Gastroesophageal sphincter (tissue), 4 donors: Measurements from ENCODE around the gene AR. TPM values are rescaled to one million over a fixed set of nuclear protein-coding genes. Genes with fewer than 3 reads are reported as not detected.

Experiments
- ATAC-seq: fragments of 150-250 bp; one replicate; pipeline ENCODE4 v1.9.1; 2016; ENCODE audit warnings: mild to moderate bottlenecking, moderate library complexity
- H3K27ac ChIP-seq, 4 donors: fragments of 200-600 bp; sonication (generic) in 3 of 4; 1 replicate in 3 of 4; 2 replicates in 1 of 4; pipeline ENCODE4 v1.5.1; 2016 to 2019
- H3K27me3 ChIP-seq: fragments of 200-600 bp; sonication (generic); one replicate; pipeline ENCODE4 v1.5.1; 2019
- H3K36me3 ChIP-seq, 2 donors: fragments of 200-600 bp; sonication (generic); one replicate each; pipeline ENCODE4 v1.5.1; 2019; ENCODE audit warnings: control low read depth in 1 of 2
- H3K4me1 ChIP-seq, 3 donors: fragments of 200-600 bp; sonication (generic); 1 replicate in 2 of 3; 2 replicates in 1 of 3; pipeline ENCODE4 v1.5.1; 2016 to 2019; ENCODE audit warnings: control low read depth in 2 of 3
- H3K4me3 ChIP-seq, 2 donors: fragments of 200-600 bp; sonication (generic); one replicate each; pipeline ENCODE4 v1.5.1; 2019; ENCODE audit warnings: mild to moderate bottlenecking in 1 of 2, moderate library complexity in 1 of 2
- H3K9me3 ChIP-seq, 3 donors: fragments of 200-600 bp; sonication (generic); one replicate each; pipeline ENCODE4 v1.5.1; 2017 to 2019; ENCODE audit warnings: control low read depth in 2 of 3
- EP300 ChIP-seq: sonication (generic); formaldehyde crosslinking; IDR thresholded peaks from one replicate; pipeline ENCODE4 v1.6.1; 2017; ENCODE audit warnings: antibody characterized with exemption, mild to moderate bottlenecking
- POLR2A ChIP-seq, 2 donors: fragments of 450-650 bp; IDR thresholded peaks; one replicate each; pipeline ENCODE4 v1.6.1; 2017; ENCODE audit warnings: antibody characterized with exemption in 2 of 2, mild to moderate bottlenecking in 2 of 2, moderate library complexity in 1 of 2
- POLR2AphosphoS5 ChIP-seq: sonication (generic); formaldehyde crosslinking; IDR thresholded peaks from one replicate; pipeline ENCODE4 v1.6.1; 2017; ENCODE audit warnings: antibody characterized with exemption
- WGBS, 2 donors: methylation state at CpG; one replicate each; pipeline ENCODE4 v1.1.5; 2018; ENCODE audit warnings: low coverage in 1 of 2; 5-methylcytosine and 5-hydroxymethylcytosine counted together
- total RNA-seq, 4 donors: library from RNA; depleted of rRNA; stranded (reverse); fragments of >200 nt; gene quantifications; one replicate each; pipeline ENCODE4 v1.1.0, GENCODE V29; 2016
- TF ChIP-seq, protein P1 (sequence below), 4 experiments: fragments of 200-600 bp in 2 of 4; fragments of 450-650 bp in 2 of 4; sonication (generic) in 1 of 4; IDR thresholded peaks; one replicate each; pipeline ENCODE4 v1.5.1; 2017 to 2019; ENCODE audit warnings: antibody characterized with exemption in 4 of 4, mild to moderate bottlenecking in 2 of 4, moderate library complexity in 2 of 4

AR gene
- total RNA-seq, 4 donors from 2014 or later = 2.9 to 9.8 (median 6.3) TPM

DNA sequence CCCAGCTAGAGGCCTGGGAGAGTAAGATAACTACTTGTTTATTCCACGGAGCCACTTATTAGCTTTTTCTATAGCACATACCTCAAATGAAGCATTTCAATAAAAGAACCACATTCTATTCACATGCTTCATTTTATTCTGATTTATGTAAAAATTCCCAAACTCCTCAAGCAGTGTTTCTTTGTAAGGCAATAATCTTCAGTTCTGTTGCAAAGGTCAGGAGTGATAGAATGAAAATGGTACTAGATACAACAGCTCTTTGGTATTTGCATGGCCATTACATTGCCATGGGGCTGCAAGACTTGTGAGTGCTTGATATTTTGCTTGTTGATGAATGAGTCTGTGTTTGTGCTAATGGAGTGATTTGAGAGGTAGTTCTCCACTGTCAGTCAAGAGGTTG, 39.4 kb downstream of the AR start:
- Histone ChIP-seq H3K27ac (no peak overlapping the region), H3K4me3 (no peak overlapping the region), H3K9me3 (no peaks in the 10 kb centered on the region), H3K27me3 (no peaks in the 10 kb centered on the region), H3K4me1 (no peaks in the 10 kb centered on the region), H3K36me3 (no peaks in the 10 kb centered on the region)
- WGBS, 2 donors = 57 to 86% methylated on average over 1 of the region's 1 CpG
- ATAC-seq = no peak
- TF ChIP-seq, protein P1, sequence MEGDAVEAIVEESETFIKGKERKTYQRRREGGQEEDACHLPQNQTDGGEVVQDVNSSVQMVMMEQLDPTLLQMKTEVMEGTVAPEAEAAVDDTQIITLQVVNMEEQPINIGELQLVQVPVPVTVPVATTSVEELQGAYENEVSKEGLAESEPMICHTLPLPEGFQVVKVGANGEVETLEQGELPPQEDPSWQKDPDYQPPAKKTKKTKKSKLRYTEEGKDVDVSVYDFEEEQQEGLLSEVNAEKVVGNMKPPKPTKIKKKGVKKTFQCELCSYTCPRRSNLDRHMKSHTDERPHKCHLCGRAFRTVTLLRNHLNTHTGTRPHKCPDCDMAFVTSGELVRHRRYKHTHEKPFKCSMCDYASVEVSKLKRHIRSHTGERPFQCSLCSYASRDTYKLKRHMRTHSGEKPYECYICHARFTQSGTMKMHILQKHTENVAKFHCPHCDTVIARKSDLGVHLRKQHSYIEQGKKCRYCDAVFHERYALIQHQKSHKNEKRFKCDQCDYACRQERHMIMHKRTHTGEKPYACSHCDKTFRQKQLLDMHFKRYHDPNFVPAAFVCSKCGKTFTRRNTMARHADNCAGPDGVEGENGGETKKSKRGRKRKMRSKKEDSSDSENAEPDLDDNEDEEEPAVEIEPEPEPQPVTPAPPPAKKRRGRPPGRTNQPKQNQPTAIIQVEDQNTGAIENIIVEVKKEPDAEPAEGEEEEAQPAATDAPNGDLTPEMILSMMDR (IDR thresholded peaks at IDR 0.05) = no peak
- no peak for TF ChIP-seq POLR2AphosphoS5
- TF ChIP-seq EP300 = no peak
- TF ChIP-seq POLR2A (IDR thresholded peaks at IDR 0.05) = no peak

- Histone ChIP-seq H3K9me3 (no peaks in the 10 kb centered on the region), H3K36me3 (no peaks in the 10 kb centered on the region), H3K27ac (no peak overlapping the region), H3K4me1 (no peaks in the 10 kb centered on the region), H3K27me3 (no peaks in the 10 kb centered on the region), H3K4me3 (no peak overlapping the region)
- 40 to 67% methylated on average over 1 to 3 of the region's 3 CpGs for WGBS, 2 donors
- no peak for ATAC-seq
- TF ChIP-seq POLR2AphosphoS5 (no peak), EP300 (no peak), POLR2A (IDR thresholded peaks at IDR 0.05) (no peak)
Measured at GRCh38 chrX:67585401-67585800, 41.6 kb downstream of the AR start.

- no peaks in the 10 kb centered on the region for H3K27me3 ChIP-seq
- no peak overlapping the region for H3K27ac ChIP-seq
- no peaks in the 10 kb centered on the region for H3K9me3 ChIP-seq
- peak; percentile 57 for ATAC-seq
- no peak overlapping the region for H3K4me3 ChIP-seq
- no peak for TF ChIP-seq EP300
- TF ChIP-seq, protein P1 (IDR thresholded peaks at IDR 0.05) = no peak
- TF ChIP-seq POLR2A (IDR thresholded peaks at IDR 0.05) = no peak
- 73% methylated on average over 3 of the region's 3 CpGs; no CpG with 5 or more reads in 1 of the 2 donors for WGBS, 2 donors
- no peaks in the 10 kb centered on the region for H3K36me3 ChIP-seq
- no peaks in the 10 kb centered on the region for H3K4me1 ChIP-seq
Measured at GRCh38 chrX:67587946-67588624, 44.3 kb downstream of the AR start.

DNA sequence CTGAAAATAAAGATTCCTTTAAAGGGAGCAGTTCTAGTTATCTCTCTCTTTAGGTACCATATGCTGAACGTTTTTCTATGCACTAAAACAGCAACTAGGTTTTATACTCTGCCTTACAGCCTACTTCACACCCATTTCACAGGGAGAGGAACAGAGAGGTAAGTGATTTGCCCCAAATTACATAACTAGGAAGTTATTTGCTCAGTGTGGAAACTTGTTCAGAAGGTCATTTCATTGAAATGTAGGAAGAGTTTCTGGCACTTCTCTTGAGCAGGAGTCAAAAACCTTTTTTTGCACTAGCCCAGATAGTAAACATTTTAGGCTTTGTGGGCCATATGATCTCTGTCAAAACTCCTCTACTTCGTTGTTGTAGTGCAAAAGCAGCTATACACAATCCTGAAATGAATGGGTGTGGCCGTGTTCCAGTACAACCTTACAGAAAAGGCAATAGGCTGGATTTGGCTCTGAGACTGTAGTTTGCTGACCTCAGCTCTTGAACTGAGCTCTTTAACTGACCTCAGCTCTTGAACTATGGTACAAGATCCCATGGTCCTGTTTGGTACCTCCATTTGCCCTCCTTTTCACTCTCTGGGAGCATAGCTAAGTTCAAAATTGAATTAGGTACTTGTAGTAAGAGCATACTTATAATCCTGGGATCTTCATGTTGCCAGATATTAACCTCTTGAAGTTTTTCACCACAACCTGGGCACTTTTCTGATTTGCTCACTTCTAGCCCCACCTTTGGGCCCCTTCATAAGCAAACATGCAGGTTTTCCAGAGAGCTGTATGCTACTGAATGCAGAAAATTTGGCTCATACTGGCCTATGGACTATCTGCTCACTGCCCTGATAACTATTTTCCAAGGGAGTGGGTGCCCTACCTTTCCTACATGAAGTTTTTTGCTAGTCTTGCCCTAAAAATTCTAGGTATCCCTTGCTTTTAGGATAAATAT, 53.3 kb downstream of the AR start:
- Histone ChIP-seq H3K9me3 (no peaks in the 10 kb centered on the region), H3K36me3 (no peaks in the 10 kb centered on the region), H3K4me1 (no peaks in the 10 kb centered on the region), H3K27me3 (no peaks in the 10 kb centered on the region), H3K4me3 (no peak overlapping the region), H3K27ac (no peak overlapping the region)
- WGBS, 2 donors = 25 to 35% methylated on average over 1 to 2 of the region's 3 CpGs
- TF ChIP-seq POLR2A (IDR thresholded peaks at IDR 0.05) = no peak
- no peak for TF ChIP-seq POLR2AphosphoS5
- TF ChIP-seq, protein P1 (IDR thresholded peaks at IDR 0.05) = no peak
- no peak for TF ChIP-seq EP300
- ATAC-seq = no peak

GRCh38 chrX:67599532-67599931, 55.7 kb downstream of the AR start:
- no peak overlapping the region for H3K27ac ChIP-seq
- H3K4me3 ChIP-seq = no peak overlapping the region
- no peak for ATAC-seq
- H3K9me3 ChIP-seq = no peaks in the 10 kb centered on the region
- H3K27me3 ChIP-seq = no peaks in the 10 kb centered on the region
- WGBS, 2 donors = 65 to 100% methylated on average over 3 of the region's 3 CpGs
- TF ChIP-seq POLR2AphosphoS5 (no peak), POLR2A (IDR thresholded peaks at IDR 0.05) (no peak), EP300 (no peak)
- TF ChIP-seq, protein P1 (IDR thresholded peaks at IDR 0.05) = no peak
- no peaks in the 10 kb centered on the region for H3K4me1 ChIP-seq
- no peaks in the 10 kb centered on the region for H3K36me3 ChIP-seq
